Stimulated activated CD4-positive, alpha-beta T cell treated with anti-CD3 and anti-CD28 coated beads, Interleukin-15, amount 100 ng/mL, for 1 hour (primary cell): ENCODE results near the gene ZNF541.
"Not testable (repeated sequence)": the region's sequence is repeated elsewhere in the genome, so short reads cannot be mapped to it uniquely, and the experiment has no call there.

ENCODE experiments used
- DNase-seq, 2 donors: peaks; one replicate each; pipeline ENCODE4 v3.0.0-alpha.2; 2020; ENCODE audit warnings: low read depth in 1 of 2, low spot score in 1 of 2

Gene ZNF541

GRCh38 chr19:47599671-47600245, 26.8 kb upstream of the ZNF541 start:
- DNase-seq: not testable (repeated sequence)

GRCh38 chr19:47598407-47599349, 25.7 kb upstream of the ZNF541 start:
- DNase-seq: no peak

- no peak for DNase-seq
Measured at GRCh38 chr19:47595944-47596343, 23.0 kb upstream of the ZNF541 start.

DNA sequence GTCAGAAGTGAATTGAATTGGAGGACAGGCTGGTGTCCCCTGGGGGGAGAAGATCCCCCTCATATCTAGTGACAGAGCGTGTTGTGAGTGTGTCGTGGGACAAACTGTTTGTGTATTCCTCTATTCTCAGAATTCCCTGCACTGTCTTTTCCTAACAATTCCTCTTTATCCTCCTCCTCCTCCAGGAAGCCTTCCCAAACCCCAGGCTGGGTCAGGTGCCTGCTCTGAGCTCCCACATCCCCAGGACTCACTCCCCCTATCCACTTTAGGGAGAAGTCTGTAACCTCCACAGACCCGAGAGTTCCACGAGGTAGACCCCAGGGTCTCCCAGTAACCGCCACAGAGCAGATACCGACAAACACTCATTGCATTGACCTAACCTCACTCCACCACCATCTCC, 20.9 kb upstream of the ZNF541 start:
- no peak for DNase-seq

GRCh38 chr19:47589824-47590223, 16.9 kb upstream of the ZNF541 start:
- no peak for DNase-seq

GRCh38 chr19:47587295-47587694, 14.3 kb upstream of the ZNF541 start:
- no peak for DNase-seq

DNA sequence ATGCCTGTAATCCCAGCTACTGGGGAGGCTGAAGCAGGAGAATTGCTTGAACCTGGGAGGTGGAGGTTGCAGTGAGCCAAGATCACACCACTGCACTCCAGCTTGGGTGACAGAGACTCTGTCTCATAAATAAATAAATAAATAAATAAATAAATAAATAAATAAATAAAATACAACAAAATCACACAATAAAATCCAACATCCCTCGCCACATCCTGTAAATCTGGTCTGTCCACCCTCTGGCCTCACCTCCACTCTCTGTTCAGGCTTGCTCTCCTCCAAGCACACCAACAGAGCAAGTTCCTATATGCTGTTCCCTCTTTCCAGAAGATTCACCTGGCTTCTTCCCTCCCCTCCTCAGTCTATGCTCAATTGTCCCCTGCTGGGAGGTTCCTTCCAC, 10.2 kb upstream of the ZNF541 start:
- not testable (repeated sequence) for DNase-seq

DNA sequence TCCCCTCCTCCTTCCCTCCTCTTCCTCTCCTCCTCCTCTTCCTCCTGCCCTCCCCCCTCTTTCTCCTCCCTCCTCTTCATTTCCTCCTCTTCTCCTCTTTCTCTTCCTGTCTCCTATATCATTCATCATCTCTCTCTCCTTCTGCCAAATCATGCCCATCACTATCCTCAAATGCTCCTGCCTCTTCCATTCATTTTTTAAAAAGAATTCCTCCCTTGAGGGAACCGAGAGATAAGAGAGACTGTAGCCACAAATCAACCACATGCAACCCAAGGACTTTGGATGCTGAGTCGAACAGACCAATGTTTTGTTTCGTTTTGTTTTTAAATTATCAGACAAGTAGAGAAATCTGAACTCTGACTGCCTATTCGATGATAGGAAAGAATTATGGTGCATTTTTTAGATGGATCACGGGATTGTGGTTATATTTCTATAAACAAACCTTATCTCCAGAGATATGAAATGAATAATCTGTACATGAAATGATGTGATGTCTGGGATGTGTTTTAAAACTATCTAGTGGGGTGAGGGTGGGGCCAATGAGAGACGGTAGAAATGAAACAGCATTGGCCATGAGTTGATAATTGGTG, 9.5 kb upstream of the ZNF541 start:
- no peak for DNase-seq

GRCh38 chr19:47581605-47582319, 8.8 kb upstream of the ZNF541 start:
- no peak for DNase-seq

DNA sequence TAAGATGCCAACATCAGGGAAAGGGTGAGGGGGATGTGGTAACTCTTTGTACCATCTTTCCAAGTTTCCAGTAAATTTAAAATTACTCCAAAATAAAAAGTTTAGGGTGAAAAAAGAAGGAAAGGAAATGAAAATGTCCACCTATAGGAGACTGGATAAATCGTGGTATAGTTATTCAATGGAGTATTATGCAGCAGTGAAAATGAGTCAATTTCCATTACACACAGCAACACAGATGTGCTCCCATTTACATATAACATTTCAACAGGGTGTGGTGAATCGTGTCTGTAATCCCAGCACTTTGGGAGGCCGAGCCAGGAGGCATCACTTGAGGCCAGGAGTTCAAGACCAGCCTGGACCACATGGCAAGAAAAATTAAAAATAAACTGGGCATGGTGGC, 7.4 kb upstream of the ZNF541 start:
- DNase-seq: no peak

- no peak for DNase-seq
Measured at GRCh38 chr19:47572635-47573034, 313 bp downstream of the ZNF541 start.

GRCh38 chr19:47569331-47569730, 3.6 kb downstream of the ZNF541 start:
- DNase-seq: no peak

DNA sequence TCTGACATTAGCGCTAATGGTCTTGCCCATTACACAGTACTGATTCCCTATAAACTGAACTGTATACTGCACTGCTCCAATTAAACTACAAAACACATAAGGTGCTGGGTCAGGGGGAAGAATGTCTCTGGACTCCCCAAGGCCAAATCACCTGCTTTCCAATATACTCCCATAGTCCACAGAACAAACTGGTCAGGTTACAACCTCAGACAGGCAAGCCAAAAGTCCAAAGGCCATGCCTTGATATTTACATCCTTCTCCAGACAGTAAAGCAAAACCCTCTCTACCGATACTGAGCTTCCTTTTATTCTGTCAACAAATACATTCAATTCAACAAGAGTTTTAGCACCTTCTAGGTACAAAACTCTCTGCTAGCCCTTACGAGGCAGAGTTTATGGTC, 8.9 kb downstream of the ZNF541 start:
- no peak for DNase-seq

DNA sequence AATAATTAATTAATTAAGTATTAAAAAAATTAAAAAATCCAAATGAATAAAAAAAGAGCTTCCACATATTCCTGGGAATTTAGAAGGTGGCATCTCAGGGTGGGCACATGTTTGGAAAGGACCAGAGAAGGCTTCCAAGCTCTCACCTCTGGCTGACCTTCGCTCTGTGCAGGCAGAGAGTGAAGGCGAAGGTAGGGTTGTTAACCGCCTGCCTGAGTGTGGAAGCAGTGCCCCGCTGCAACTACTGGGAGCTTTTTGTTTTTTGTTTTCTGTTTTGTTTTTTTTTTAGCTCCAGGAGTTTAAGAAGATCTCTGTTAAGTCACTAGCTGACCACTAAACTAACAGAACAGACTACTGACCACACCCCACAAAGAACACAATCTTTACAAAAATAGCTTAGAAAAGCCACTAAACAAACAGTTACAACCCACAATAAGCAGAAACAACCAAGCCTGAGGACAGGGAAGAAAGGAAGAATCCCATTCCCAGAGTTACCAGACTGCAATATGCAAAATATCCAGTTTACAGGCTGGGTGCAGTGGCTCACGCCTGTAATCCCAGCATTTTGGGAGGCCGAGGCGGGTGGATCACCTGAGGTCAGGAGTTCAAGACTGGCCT, 11.4 kb downstream of the ZNF541 start:
- no peak for DNase-seq

DNA sequence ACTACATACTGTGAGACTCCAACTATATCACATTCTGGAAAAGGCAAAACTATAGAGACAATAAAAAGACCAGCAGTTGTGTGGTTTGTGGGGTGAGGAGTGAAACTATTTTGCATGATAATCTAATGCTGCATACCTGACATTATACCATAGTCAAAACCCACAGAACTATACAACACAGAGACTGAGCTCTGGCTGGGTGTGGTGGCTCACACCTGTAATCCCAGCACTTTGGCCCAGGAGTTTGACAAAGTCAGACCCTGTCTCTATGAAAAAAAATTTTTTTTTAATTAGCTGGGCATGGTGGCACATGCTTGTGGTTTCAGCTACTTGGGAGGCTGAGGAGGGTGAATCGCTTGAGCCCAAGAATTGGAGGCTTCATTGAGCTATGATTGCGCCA, 11.9 kb downstream of the ZNF541 start:
- DNase-seq: no peak

- no peak for DNase-seq
Measured at GRCh38 chr19:47550129-47550528, 22.8 kb downstream of the ZNF541 start.

GRCh38 chr19:47549261-47549862, 23.6 kb downstream of the ZNF541 start:
- DNase-seq: no peak

DNA sequence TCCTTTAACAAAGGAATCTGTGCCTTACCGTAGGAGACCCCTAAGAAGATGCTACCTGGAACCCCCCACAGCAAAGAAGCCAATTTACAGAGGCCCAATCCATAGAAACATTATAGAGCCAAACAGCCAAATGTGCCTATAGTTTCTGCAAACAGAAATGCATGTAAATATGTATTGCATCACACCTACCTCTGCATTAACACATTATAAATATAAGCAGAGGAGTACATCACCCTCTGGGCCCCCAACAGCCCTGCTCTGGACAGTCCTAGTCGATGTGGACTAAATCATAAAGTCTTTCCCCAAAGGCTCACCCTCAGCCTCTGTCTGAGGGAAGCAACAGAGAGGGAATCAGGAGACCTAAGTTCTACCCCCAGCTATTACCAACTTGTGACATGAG, 25.7 kb downstream of the ZNF541 start:
- no peak for DNase-seq

DNA sequence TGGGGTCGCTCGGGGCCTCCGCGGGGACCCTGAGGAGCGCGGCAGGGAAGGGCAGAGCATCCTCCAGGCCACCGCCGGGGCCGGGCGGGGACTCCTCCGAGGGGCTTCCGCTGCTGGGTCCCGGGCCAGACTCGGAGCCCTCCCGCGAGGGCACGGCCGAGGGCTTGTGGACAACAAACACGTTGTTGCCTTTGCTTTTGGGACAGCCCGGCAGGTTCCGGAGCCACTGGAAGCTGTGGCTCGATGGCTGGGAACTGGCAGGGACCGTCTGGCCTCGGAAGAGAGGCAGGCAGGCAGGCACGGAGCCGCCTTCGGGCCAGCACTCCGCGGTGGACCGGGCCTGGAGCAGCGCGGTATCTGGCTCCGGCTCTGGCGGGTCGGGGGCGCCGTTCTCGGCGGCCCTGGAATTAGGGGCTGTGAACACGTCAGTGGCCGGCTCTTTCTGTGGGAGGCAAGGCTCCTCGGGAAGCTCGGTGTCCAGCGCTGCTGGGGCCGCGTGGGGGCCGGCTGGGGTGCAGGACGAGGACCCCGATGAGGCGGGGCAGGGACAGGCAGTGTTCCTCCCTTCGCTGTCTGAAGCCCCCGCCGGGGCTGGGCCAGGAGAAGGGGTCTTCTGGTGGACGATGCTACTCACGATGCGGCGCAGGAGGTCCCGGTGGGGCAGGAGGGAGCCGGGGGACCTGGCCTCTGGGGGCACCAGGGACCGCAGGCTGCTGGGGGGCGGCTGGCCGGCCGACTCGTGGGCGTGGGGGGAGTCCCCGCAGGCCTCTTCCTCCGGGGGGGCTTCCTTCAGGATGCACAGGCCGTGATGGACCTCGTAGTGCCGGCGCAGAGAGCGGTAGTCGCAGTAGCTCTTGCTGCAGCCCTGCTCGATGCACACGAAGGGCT, 27.6 kb downstream of the ZNF541 start:
- no peak for DNase-seq

DNA sequence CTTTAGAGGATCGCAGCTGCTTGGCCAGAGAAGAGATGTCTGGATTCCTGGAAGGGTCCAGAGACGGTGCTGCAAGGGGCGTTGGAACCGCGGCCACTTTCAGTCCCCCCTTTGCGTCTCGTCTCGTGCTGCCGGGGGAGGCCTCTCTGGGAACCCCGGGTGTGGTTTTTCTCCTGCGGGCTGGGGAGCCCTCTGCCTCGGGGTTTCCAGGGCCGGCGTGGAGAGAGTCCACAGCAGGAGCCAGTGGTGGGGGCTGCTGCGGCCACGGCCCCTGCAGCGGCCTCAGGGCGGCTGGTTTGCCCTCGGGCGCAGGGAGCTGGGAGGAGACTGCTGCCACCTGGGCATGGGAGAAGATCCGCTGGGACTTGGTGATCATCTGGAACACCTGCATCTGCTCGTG, 28.5 kb downstream of the ZNF541 start:
- DNase-seq: no peak
